ENCODE measurements around the gene ART4.

ART4 gene

DNA sequence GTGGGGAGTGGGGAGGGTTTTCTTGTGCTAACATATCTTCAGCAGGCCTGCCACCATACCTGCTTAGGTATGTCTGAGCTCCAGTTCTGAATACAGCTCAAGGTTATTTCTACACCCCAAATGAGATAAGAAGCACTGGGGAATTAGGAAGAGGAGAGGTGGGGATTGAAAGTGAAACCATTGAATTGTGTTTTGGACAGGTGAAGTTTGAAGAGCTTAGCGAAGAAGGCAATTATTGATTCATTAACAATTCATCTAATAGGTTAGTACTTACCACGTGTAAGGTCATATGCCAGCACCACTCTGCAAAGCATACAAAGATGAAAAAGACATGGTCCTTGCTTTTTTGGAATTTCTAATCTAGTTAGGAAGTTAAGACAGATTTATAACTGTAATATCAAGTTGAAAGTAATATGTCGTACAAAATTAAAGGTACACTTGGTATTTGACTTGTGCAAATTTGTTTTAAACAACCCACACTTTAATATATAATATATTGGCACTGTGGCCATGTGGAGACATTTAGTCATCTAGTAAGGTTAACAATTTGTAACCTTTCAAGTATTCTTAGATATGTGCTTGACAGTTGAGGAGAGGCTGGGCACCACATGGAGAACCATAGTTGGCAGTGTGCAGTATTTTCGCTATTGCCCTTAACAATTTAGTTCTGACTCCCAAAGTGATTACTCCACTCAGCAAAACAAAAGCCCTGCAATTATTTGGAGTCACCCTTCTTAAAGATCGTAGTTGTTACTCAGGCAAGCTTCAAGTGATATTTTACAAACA, 33.0 kb downstream of the ART4 start:
- DNase-seq, result no peak

DNA sequence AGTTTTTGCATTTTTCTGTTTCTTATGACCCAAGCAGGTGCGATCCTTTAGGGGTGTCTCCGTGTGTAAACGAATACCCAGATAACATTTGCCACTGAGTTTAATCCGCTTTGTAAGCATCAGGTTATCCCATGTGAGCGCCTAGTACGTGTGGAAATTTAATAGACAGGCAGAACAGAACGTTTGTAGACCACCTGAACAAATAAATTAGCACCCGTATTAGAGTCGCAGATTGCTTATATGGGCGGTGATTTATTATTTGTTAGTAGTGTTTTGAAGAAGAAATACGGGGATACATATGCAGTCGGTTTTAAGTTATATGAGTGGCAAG, 39.5 kb downstream of the ART4 start:
- peak; percentile 87 for DNase-seq

- peak; percentile 100 for DNase-seq
Observed at GRCh38 chr12:14803011-14803829, 40.1 kb downstream of the ART4 start, which contains the start of the genes C12orf60 and WBP11. C12orf60 (plus strand) TSS chr12:14803670; CDS start chr12:14822936, 19,266 bp downstream. WBP11 (minus strand) TSS chr12:14803478; CDS start chr12:14801383, 2,095 bp downstream.

DNA sequence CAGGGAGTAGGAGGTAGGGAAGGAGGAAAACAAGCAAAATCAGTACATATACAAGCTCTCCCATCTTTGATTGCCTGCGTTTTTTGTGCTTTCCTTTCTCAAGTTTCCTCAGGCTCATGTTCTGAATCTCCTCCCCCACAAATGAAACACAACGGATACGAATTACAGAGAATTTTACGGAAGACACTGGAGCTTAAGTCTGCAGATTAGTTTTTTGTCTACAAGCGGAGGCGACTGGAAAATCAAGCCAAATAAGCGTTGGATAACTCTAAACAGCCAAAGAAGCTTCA, 40.7 kb downstream of the ART4 start:
- peak; percentile 36 for DNase-seq

DNA sequence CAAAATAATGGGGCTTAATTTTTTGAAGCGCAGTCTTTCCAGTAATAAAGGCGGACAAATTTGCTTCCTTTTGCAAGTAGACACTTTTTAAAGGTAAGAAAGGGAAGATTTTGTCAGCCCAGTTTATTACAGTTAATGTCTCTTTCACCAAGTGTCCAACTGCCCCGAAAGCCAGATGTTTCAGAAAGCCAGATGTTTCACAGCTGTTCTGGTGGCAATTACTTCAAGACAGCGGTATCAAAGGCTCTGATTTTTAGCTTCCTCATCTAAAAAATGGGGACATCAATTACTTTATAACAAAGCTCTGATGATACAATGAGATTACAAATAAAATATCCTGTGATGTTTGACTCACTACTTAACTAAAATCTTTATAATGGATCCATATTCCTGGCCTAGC, 41.1 kb downstream of the ART4 start:
- no peak for DNase-seq

DNA sequence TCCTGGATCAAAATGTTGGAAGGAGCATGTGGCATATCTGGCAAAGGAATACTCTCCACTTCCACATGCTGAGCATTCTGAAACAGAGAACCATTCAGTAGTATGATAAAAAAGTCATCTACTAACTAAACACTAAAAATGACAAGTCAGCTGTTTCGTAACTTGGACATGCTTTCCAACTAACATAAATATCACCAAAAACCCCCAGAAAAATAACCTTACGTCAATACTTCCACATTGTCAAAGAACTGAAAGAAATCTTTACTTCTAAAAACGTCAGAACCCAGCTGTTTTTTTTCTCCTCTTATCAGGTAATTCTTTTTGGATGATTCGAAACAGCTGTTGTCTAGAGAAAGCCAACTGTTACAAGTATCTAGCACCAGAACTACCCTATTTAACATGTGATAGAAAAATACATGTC, 48.3 kb downstream of the ART4 start:
- DNase-seq, result no peak

GRCh38 chr12:14785568-14785967, 57.8 kb downstream of the ART4 start:
- DNase-seq, result no peak

- DNase-seq, result no peak
Observed at GRCh38 chr12:14784471-14784870, 58.9 kb downstream of the ART4 start.

GRCh38 chr12:14782756-14783155, 60.6 kb downstream of the ART4 start:
- no peak for DNase-seq

DNA sequence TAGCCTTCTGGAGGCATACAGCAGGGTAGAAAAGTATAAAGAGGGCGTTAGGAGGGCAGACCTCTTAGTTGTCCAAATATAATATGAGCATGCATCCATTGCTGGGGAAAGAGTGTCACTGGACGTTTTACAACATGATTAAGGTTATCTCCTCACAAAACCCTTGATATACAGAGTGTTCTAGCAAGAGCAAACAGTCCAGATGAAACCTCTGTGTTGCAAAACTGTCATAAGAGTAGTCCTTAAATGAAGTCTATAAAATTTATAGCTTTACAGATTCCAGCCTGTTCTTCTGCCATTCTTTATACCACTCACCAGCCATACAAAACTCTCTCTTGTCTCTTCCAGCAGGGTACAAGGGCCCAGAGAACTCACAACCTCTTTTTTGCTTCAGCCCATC, 61.8 kb downstream of the ART4 start:
- no peak for DNase-seq

GRCh38 chr12:14780859-14781258, 62.5 kb downstream of the ART4 start:
- DNase-seq, result no peak

GRCh38 chr12:14779834-14780233, 63.5 kb downstream of the ART4 start:
- DNase-seq, result no peak

DNA sequence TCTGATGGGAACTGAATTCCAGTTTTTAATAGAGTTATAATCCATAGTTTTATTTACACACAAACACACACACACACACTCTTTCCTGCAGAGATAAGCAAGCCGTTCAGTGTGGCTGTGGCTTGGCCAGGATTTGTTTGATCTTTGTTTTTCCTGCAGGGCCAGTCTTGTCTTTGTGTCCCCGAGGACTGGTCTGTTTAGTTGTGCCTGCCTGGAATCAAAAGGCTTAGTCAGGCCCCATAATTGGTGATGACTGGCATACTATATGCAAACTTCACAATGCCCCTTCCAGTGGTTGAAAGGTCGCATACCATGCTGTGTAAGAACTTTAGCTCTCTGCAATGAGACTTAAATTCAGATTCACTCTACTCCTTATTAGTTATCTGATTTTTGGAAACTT, 66.1 kb downstream of the ART4 start:
- DNase-seq, result no peak

GRCh38 chr12:14776236-14776961, 66.9 kb downstream of the ART4 start:
- DNase-seq, result no peak

- DNase-seq, result no peak
Observed at GRCh38 chr12:14775636-14775980, 67.7 kb downstream of the ART4 start.

Data from kidney glomerular epithelial cell (primary cell).